ENCODE results near the gene AKT1S1.

Gene AKT1S1

DNA sequence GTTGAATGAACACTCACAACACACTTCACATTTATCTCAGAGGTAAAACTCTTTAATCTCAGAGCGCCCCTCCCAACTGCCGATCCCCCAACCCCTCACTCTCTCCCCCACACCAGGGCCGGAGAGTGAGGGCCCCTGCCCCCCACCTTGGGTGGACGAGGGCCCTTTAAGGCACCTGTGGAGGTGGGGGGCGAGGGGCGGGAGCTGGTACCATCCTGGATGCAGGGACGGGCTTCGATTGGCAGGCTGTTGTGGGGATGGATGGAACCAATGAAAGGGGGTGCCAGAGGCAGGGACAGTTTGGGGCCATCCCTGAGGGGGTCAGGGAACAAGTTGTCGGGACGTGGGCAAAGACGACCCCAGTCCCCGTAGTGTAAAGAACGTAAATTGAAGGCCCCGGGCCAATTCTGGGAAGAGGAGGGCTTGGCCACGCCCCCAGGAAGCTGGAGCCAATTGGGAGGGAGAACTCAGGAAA lies 8.1 kb downstream of the AKT1S1 start:
- DNase-seq (ENCODE audit: low read depth in 2 of 2): no peak

- peak; percentile 74 to 85 for DNase-seq (ENCODE audit: low read depth in 2 of 2)
These were observed 10.0 kb downstream of the AKT1S1 start, which contains the start of gene PNKP for GRCh38 chr19:49866933-49867782. Gene PNKP, minus strand, starts transcription at chr19:49867576. Its CDS starts 372 bp downstream, at chr19:49867204.

- DNase-seq (ENCODE audit: low read depth in 2 of 2): no peak
These were observed 12.3 kb downstream of the AKT1S1 start for GRCh38 chr19:49864890-49865289.

- DNase-seq (ENCODE audit: low read depth in 2 of 2): no peak
These were observed 13.2 kb downstream of the AKT1S1 start for GRCh38 chr19:49863935-49864320.

DNA sequence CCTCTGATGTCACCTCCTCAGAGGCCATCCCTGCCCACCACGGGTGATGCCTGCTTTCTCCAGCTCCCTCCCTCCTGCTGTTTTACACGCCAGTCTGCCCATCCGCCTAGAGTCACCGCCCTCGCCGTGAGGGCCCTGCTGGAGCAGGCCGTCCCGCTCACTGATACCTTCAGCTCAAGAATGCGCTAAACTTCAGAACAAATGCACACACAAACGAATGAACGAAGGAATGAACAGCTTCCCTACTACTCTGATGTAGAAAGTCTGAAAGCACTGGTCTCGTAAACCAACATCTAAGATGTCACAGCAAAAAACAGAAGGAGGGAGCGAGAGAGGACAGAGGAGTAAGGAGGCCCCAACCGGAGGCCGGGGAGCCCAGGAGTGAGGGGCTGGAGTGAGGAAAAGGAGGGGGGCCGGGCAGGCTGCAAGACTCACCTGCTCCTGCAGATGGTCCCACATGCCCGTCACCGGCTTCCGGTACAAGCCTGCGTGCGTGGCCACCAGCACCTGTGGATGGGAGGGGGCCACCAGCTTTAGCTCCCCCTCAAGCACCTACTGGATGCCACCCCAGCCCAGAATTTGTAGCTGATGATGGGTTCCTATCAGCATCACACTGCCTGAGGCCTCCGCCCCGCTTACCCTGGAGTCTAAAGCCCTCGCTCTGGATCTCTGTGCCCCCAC lies 13.8 kb downstream of the AKT1S1 start:
- DNase-seq (ENCODE audit: low read depth in 2 of 2): no peak

DNA sequence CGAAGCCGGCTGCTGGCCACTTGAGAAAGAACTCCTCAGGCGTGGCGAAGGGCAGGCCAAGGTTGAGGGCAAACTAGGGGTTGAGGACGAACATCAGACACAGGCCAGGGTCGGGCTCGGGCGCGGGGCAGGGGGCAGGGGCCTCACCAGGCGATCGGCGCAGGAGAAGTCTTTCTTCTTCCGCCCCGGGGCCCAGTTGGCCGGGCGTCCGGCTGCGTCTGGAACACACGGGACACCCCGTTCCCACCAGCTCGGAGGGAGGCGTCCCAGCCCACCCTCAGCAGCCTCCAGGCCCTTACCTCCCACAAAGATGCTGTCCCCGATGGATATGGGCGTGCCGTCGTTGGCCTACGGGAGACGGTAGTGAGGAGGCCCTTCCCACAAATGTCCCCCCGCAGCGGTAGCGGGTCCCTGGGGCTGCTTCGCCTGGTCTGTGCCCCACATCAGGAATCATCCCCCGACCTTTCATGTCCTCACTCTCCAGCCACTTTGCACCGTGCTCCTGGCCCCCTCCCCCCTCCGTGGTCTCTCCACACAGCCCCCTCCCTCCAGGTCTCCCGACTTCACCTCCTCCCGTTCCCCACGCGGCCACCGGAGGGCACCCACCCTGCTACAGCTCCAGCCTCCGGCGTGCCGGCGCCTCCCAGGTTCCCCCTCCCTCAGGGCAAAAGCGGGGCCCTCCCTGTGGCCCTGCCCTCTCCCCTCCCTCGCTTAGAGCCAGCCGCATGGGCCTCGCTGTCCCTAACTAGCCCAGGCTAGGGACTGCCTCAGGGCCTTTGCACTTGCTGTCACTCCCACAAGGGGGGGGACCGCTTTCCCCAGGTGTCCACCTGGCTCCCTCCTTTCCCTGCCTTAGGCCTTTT lies 14.5 kb downstream of the AKT1S1 start:
- DNase-seq (ENCODE audit: low read depth in 2 of 2): no peak

DNA sequence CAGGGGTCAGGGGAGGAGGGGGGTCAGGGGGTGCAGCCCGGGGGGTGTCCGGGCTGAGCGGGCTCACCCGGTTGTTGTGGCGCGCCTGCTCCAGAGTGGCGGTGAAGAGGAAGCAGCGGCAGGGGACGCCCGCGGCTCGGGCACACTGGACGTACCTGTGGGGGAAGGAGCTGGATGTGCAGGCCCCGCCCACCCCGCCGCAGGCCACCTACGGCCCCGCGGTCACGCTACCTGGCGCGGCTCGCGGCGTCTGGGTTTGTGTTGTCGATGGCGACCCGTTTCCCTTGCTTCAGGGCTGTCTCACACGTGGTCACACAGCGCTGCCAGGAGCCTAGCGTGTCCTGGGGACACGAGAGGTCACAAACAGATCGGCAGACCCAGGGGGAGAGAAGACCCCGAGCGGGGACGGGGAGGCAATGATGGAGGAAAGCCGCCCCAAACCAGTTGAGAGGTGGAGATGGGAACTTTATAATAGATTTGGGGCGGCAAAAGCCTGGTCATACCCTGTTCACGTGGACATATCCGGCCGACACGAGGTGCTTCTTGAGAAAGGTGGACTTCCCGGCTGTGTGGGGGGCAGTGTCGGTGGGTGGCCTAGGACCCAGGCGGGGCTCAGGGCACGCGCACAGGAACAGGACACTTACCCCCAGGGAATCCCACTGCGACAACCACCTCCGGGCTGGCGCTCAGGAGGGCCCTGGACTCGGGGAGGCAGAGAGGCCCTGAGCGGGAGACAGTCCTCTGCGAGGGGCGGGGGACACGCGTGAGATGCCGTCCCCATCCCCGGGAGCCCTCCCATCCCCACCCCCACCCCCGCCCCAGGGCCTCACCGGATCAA lies 15.4 kb downstream of the AKT1S1 start:
- no peak for DNase-seq (ENCODE audit: low read depth in 2 of 2)

DNA sequence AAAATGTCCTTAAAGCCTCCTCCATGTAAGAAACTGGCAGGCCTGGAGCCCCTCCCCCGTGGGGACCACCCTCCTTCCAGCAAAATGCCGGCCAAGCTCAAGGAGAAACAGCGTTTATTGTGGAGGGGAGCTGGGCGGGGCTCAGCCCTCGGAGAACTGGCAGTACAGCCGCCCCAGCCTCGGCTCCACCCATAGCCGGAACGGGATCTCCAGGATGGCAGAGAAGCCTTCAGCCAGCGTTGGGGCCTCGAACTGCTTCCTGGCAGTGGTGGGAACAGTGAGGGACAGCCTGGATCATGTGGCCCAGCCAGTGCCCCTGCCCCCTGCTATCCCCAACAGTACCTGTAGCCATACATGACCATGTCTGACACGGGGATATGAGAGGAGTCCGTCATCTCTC lies 16.0 kb downstream of the AKT1S1 start:
- no peak for DNase-seq (ENCODE audit: low read depth in 2 of 2)

DNA sequence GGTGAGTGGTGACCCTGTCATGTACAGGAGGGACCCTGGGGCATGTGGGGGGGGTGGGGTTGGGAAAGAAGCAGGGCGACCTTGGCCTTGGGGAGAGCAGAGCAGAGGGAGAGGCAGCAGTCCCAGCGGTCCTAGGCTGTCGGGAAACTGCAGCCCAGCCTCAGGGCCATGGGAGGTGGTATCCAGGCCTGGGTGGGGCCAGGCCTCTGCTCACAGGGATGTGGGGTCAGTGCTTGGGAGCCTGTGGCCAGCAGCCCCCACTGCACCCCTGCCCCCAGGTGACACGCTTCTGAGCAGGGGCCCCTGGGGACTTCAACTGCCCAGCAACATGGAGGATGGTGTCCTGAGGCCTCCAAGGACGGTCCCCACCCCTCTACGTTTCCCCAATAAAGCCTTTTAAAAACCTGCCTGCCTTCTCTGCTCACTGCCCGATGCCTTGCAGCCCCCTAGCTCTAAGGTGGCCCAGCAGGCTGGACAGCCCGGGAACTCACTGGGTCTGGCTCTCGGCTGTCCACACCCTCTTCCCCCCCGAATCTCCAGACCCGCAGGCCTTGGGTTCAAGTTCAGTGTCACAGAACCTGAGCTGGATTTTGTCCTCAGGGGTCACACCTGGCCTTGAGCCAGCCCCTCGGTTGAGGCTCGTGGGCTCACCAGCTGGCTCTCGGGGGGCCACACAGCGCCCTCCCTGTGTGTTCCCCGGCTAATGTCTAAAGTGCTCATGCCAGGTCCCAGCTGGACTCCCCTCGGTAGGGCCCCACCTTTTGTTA lies 16.6 kb downstream of the AKT1S1 start:
- no peak for DNase-seq (ENCODE audit: low read depth in 2 of 2)

- no peak for DNase-seq (ENCODE audit: low read depth in 2 of 2)
These were observed 17.3 kb downstream of the AKT1S1 start for GRCh38 chr19:49859682-49860335.

DNA sequence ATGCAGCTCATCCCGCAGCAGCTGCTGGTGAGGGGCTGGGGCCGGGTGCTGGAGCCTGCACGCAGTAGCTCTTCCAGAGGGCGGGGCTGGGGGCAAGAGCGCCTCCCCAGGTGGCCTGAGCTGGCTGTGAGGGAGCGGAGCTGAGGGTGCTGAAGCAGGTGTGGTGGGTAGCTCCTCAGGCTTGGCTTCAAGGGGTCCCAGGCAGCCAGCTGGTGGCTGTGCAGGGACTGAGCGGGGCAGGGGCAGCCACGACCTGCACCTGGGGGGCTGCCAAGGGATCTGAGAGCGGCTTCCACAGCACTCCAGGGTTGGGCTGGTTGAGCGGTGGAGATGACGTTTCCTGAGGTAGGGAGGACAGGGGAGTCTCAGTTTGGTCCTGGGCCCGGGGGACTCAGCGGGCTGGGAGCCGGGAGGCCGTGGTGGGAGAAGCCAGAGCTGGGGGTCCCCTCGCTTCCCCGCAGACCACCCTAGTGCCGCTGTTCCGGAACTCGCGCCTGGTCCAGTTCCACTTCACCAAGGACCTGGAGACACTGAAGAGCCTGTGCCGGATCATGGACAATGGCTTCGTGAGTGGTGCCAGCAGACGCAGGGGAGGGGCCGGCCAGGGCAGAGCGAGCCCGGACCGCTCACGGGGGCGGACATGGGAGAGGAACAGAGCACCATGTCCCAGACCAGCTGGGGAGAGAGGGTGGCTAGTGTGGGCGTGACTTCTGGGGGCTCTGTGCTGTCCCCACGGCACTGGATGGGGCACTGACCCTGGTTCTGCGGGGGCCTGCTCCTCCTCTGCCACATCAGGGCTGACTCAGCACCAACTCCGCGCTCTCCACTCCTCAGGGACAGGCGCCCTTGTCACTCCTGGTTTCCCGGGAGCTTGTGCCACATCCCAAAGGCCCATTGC lies 18.8 kb downstream of the AKT1S1 start:
- no peak for DNase-seq (ENCODE audit: low read depth in 2 of 2)

DNA sequence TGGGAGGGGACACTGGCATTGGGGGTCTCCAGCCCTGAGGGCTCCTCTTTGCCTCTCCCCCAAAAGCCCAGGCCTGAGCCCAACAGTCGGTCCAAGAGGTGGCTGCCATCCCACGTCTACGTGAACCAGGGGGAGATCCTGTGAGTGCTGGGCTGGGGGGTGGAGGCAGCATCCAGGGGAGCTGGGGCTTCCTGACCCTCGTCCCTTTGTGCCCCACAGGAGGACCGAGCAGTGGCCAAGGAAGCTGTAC lies 19.4 kb downstream of the AKT1S1 start:
- no peak for DNase-seq (ENCODE audit: low read depth in 2 of 2)

- DNase-seq (ENCODE audit: low read depth in 2 of 2): no peak
These were observed 19.9 kb downstream of the AKT1S1 start for GRCh38 chr19:49857061-49857837.

- DNase-seq (ENCODE audit: low read depth in 2 of 2): no peak
These were observed 20.6 kb downstream of the AKT1S1 start for GRCh38 chr19:49856574-49857021.

DNA sequence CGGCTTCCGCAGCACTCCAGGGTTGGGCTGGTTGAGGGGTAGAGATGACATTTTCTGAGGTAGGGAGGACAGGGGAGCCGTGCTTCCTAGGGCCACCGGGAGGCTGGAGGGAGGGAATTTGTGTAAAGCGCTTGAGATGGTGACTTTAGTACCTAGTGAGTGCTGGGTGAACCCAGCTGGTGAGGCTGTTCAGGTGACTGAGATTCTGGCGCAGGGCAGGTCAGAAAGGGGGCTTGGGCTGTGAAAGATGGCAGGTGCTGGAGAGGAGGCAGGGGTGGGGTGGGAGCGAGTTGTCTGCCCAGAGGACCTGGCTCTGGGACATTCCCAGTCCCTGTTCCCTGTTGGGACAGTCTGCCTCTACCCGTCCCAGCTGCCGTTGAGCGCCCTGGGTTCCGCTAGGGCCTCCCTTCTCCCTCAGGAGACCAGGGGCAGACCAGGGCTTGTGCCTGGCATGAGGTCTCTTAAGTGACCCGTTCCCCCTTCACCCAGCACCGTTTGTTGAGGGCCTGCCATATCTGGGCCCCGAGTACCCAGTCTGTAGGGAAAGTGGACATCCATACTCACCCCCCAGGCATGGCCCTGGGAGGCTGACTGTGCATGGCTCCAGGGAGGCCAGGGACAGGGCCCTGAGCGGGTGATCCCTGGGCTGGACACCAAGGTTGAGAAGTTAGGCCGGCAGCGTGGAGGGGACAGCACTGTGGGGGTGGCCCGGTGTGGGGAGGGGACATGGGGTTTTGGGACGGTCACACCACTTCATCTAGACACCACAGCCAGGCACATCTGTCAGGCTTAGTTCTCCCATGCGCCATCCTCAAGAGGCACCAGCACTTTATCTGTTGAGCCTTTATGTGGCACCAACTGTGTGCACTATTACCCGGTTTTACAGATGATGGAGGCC lies 21.2 kb downstream of the AKT1S1 start:
- DNase-seq (ENCODE audit: low read depth in 2 of 2): no peak

- DNase-seq (ENCODE audit: low read depth in 2 of 2): no peak
These were observed 21.9 kb downstream of the AKT1S1 start for GRCh38 chr19:49855277-49855675.

Data from activated CD8-positive, alpha-beta memory T cell treated with anti-CD3 and anti-CD28 coated beads for 4 hours (primary cell).